HepG2 (cell line): ENCODE measurements around the gene SCRN3. TPM values are rescaled to one million over a fixed set of nuclear protein-coding genes. Genes with fewer than 3 reads are reported as not detected.

ENCODE experiments used
- AGO1 ChIP-seq: fragments of 200-400 bp; formaldehyde crosslinking; IDR thresholded peaks from 2 replicates; pipeline ENCODE4 v1.6.1; 2017; ENCODE audit warnings: mild to moderate bottlenecking, low read depth, low read length, moderate library complexity; ENCODE audit not compliant: poor library complexity, severe bottlenecking
- HDAC1 ChIP-seq: sonication (generic); formaldehyde crosslinking; IDR thresholded peaks from 2 replicates; pipeline ENCODE4 v1.5.1; 2020; ENCODE audit warnings: mild to moderate bottlenecking, missing genetic modification reagents
- KAT8 ChIP-seq: IDR thresholded peaks from 2 replicates; pipeline ENCODE4 v1.6.1; 2016; ENCODE audit warnings: missing genetic modification reagents, missing compliant biosample characterization
- MXI1 ChIP-seq: IDR thresholded peaks from 3 replicates; pipeline ENCODE4 v1.6.1; 2012; ENCODE audit warnings: low read depth, low read length, inconsistent platforms, borderline replicate concordance
- MYPOP ChIP-seq: sonication (generic); formaldehyde crosslinking; IDR thresholded peaks from 2 replicates; pipeline ENCODE4 v1.8.1; 2023; ENCODE audit warnings: mild to moderate bottlenecking, moderate library complexity, missing genetic modification reagents
- RARA ChIP-seq: IDR thresholded peaks from 2 replicates; pipeline ENCODE4 v1.6.1; 2016; ENCODE audit warnings: missing genetic modification reagents, missing compliant biosample characterization
- TBX2 ChIP-seq: sonication (generic); formaldehyde crosslinking; IDR thresholded peaks from 2 replicates; pipeline ENCODE4 v1.5.0; 2020; ENCODE audit warnings: missing genetic modification reagents, mild to moderate bottlenecking, borderline replicate concordance
- ZBTB8A ChIP-seq: sonication (generic); formaldehyde crosslinking; IDR thresholded peaks from 2 replicates; pipeline ENCODE4 v1.4.0; 2020; ENCODE audit warnings: mild to moderate bottlenecking, low read depth, missing genetic modification reagents, borderline replicate concordance
- ZFP91 ChIP-seq: sonication (generic); formaldehyde crosslinking; IDR thresholded peaks from 2 replicates; pipeline ENCODE4 v1.9.0; 2022; ENCODE audit warnings: missing genetic modification reagents, mild to moderate bottlenecking, borderline replicate concordance
- ZNF296 ChIP-seq: sonication (generic); formaldehyde crosslinking; conservative IDR thresholded peaks from 2 replicates; pipeline ENCODE4 v1.5.0; 2020; ENCODE audit warnings: mild to moderate bottlenecking, missing genetic modification reagents
- ZNF44 ChIP-seq: sonication (generic); formaldehyde crosslinking; IDR thresholded peaks from 2 replicates; pipeline ENCODE4 v1.5.1; 2020; ENCODE audit warnings: mild to moderate bottlenecking, missing genetic modification reagents
- ZNF547 ChIP-seq: sonication (generic); formaldehyde crosslinking; IDR thresholded peaks from 2 replicates; pipeline ENCODE4 v1.5.1; 2020; ENCODE audit warnings: mild to moderate bottlenecking, missing genetic modification reagents
- ZNF816 ChIP-seq: sonication (generic); formaldehyde crosslinking; IDR thresholded peaks from 2 replicates; pipeline ENCODE4 v1.8.0; 2022; ENCODE audit warnings: missing genetic modification reagents, mild to moderate bottlenecking, borderline replicate concordance
- polyA plus RNA-seq, 8 experiments: library from polyadenylated mRNA; depleted of rRNA in 3 of 8; stranded (reverse) in 7 of 8; unstranded in 1 of 8; fragments of >200 nt; fragmentation: Illumina TruSeq in 4 of 8; extraction: Trizol in 4 of 8; gene quantifications; 2 replicates each; pipeline versions ENCODE4 v1.2.1 to v1.2.3, GENCODE V29; 2011 to 2016; ENCODE audit warnings: low read depth in 4 of 8, missing spikeins in 1 of 8, mixed read lengths in 1 of 8; ENCODE audit not compliant: insufficient read depth in 1 of 8
- total RNA-seq, 5 experiments: library from RNA; depleted of rRNA; stranded (reverse); fragments of >200 nt; fragmentation: Illumina TruSeq; extraction: Trizol; gene quantifications; 2 replicates each; pipeline ENCODE4 v1.2.3, GENCODE V29; 2016; ENCODE audit warnings: low read depth in 1 of 5
- TF ChIP-seq, protein P1 (sequence below): sonication (generic); formaldehyde crosslinking; IDR thresholded peaks from 2 replicates; pipeline ENCODE4 v1.8.1; 2023; ENCODE audit warnings: missing genetic modification reagents, mild to moderate bottlenecking, borderline replicate concordance
- TF ChIP-seq, protein P2 (sequence below): sonication (generic); formaldehyde crosslinking; IDR thresholded peaks from 2 replicates; pipeline ENCODE4 v1.8.1; 2022; ENCODE audit warnings: mild to moderate bottlenecking, missing genetic modification reagents
- TF ChIP-seq, protein P3 (sequence below): sonication (generic); formaldehyde crosslinking; IDR thresholded peaks from 2 replicates; pipeline ENCODE4 v1.5.1; 2020; ENCODE audit warnings: mild to moderate bottlenecking, missing genetic modification reagents, borderline replicate concordance
- TF ChIP-seq, protein P4 (sequence below): sonication (generic); formaldehyde crosslinking; IDR thresholded peaks from 2 replicates; pipeline ENCODE4 v1.5.0; 2020; ENCODE audit warnings: mild to moderate bottlenecking, missing genetic modification reagents, borderline replicate concordance

The SCRN3 gene
- total and polyA plus RNA-seq, 2 of the 13 experiments (the other 11 are each of a cell fraction or from before 2014, with no cell fraction given), result 6.6 to 11.3 TPM

DNA sequence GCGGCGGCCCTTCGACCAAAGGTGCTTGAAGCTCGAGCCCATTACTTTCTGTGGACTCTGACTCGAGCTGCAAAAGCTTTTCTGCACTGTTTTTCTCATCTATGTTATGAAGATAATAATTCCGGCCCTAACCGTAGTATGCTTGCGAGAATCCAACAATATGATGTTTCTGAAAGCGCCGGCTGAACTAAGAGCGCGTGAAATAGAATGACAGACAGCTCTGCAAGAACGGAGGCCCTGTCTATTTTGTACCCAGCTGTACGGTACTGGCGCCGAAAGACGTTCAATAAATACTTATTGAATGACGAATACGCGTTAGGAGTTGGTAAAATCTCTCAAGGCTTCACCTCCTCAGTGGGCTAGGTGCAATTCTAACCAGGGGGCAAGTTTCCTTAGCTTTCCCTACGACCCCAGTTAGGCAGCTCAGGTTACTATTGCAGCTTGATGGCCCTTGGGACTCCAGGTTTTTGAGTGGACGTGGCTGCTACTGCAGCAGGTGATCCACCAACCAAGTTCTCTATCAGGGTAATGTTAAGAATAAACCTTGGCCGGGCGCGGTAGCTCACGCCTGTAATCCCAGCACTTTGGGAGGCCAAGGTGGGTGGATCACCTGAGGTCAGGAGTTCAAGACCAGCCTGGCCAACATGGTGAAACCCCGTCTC is 570 bp downstream of the SCRN3 start (continued):
- TF ChIP-seq, protein P1, sequence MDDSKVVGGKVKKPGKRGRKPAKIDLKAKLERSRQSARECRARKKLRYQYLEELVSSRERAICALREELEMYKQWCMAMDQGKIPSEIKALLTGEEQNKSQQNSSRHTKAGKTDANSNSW (CRISPR knock-in tag), result peak; percentile 15; the same call in 1 of the 2 replicates
- TF ChIP-seq ZNF296 (CRISPR knock-in tag) (no peak), MYPOP (0 out of 2 replicates have a peak, but pooled peaks have one; percentile 41), AGO1 (no peak), ZNF44 (CRISPR knock-in tag) (0 out of 2 replicates have a peak, but pooled peaks have one; percentile 1), KAT8 (CRISPR knock-in tag) (no peak), RARA (CRISPR knock-in tag) (peak; percentile 12; the same call in 1 of the 2 replicates), ZNF547 (CRISPR knock-in tag) (no peak), TBX2 (peak; percentile 36; the same call in 1 of the 2 replicates), ZBTB8A (CRISPR knock-in tag) (no peak), HDAC1 (0 out of 2 replicates have a peak, but pooled peaks have one; percentile 15), MXI1 (no peak), ZNF816 (CRISPR knock-in tag) (peak; percentile 58; the same call in 1 of the 2 replicates), ZFP91 (CRISPR knock-in tag) (0 out of 2 replicates have a peak, but pooled peaks have one; percentile 8)
- TF ChIP-seq, protein P2, sequence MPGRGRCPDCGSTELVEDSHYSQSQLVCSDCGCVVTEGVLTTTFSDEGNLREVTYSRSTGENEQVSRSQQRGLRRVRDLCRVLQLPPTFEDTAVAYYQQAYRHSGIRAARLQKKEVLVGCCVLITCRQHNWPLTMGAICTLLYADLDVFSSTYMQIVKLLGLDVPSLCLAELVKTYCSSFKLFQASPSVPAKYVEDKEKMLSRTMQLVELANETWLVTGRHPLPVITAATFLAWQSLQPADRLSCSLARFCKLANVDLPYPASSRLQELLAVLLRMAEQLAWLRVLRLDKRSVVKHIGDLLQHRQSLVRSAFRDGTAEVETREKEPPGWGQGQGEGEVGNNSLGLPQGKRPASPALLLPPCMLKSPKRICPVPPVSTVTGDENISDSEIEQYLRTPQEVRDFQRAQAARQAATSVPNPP, result no peak
- TF ChIP-seq, protein P3, sequence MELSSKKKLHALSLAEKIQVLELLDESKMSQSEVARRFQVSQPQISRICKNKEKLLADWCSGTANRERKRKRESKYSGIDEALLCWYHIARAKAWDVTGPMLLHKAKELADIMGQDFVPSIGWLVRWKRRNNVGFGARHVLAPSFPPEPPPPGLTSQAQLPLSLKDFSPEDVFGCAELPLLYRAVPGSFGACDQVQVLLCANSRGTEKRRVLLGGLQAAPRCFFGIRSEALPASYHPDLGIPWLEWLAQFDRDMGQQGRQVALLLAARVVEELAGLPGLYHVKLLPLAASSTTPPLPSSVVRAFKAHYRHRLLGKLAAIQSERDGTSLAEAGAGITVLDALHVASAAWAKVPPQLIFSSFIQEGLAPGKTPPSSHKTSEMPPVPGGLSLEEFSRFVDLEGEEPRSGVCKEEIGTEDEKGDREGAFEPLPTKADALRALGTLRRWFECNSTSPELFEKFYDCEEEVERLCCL (CRISPR knock-in tag), result peak; percentile 54; the same call in 1 of the 2 replicates
- TF ChIP-seq, protein P4, sequence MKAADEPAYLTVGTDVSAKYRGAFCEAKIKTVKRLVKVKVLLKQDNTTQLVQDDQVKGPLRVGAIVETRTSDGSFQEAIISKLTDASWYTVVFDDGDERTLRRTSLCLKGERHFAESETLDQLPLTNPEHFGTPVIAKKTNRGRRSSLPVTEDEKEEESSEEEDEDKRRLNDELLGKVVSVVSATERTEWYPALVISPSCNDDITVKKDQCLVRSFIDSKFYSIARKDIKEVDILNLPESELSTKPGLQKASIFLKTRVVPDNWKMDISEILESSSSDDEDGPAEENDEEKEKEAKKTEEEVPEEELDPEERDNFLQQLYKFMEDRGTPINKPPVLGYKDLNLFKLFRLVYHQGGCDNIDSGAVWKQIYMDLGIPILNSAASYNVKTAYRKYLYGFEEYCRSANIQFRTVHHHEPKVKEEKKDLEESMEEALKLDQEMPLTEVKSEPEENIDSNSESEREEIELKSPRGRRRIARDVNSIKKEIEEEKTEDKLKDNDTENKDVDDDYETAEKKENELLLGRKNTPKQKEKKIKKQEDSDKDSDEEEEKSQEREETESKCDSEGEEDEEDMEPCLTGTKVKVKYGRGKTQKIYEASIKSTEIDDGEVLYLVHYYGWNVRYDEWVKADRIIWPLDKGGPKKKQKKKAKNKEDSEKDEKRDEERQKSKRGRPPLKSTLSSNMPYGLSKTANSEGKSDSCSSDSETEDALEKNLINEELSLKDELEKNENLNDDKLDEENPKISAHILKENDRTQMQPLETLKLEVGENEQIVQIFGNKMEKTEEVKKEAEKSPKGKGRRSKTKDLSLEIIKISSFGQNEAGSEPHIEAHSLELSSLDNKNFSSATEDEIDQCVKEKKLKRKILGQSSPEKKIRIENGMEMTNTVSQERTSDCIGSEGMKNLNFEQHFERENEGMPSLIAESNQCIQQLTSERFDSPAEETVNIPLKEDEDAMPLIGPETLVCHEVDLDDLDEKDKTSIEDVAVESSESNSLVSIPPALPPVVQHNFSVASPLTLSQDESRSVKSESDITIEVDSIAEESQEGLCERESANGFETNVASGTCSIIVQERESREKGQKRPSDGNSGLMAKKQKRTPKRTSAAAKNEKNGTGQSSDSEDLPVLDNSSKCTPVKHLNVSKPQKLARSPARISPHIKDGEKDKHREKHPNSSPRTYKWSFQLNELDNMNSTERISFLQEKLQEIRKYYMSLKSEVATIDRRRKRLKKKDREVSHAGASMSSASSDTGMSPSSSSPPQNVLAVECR (CRISPR knock-in tag), result peak; percentile 84; the same call in 1 of the 2 replicates
